ENCODE results near the gene SYNDIG1. TPM values are rescaled to one million over a fixed set of nuclear protein-coding genes. Genes with fewer than 3 reads are reported as not detected.

SYNDIG1 gene
- total RNA-seq, 1 experiment from 2014 or later = not detected

DNA sequence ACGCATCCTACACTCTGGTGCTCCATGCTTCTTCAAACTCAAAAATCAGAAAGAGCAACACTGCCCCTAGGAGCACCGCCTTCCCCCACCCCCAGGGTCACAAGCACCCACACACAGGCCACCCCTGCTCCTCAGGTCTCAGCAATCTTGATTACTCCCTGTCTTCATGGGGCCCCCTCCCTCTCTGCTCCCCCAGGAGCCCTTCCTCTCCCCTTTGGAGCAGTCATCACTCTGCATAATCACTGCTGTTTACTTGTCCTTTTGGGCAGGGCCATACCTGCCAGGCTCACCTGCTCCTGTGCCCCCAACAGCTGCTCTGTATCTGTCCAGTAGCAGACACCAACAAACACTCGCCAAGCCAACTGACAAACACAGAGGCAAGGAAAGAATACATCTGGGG, 7.6 kb upstream of the SYNDIG1 start:
- CTCF ChIA-PET = no interaction called here
- no TSS peak for BruUV-seq (replicated peaks)
- TF ChIP-seq CTCF (IDR thresholded peaks at IDR 0.05; ENCODE audit: unreplicated experiment) = no peak
- Mint-ChIP-seq H3K27me3 (ENCODE audit: unreplicated experiment) (peaks cover 13% of the 10 kb centered on the region), H3K9me3 (ENCODE audit: low read depth, unreplicated experiment) (no peaks in the 10 kb centered on the region), H3K27ac (ENCODE audit: unreplicated experiment) (no peak overlapping the region), H3K36me3 (ENCODE audit: insufficient read depth, unreplicated experiment) (no peaks in the 10 kb centered on the region), H3K4me3 (ENCODE audit: low read depth, unreplicated experiment) (no peak overlapping the region), H3K4me1 (ENCODE audit: low read depth, unreplicated experiment) (no peaks in the 10 kb centered on the region)
- no peak for DNase-seq
- intact Hi-C loops (cut with micrococcal nuclease; ENCODE audit: unreplicated experiment) = no loop called here

DNA sequence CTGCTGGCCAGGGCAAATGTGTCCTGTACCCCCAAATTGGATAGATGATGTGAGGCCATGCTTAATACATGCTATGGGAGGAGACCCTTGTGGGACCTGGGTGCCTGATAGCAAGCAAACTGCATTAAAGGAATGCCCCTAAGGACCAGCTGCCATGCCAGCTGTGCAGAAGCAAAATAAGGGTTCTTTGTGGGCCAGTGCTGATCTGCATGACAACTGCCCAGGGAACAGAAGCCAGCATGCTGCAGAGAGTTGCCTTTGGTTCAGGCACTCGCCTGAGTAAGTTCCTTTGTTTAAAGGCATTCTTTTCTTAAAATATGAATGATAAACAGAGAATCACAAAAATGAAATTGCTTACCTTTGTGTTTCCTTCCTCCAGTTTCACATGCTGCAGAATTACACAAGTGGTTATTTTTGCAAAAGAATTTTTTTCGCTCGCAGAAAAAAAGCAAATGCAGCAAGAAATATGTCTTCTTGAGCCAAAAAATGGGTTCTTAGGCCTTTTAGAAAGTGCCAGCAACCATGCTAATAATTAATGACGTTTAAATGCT, 6.9 kb upstream of the SYNDIG1 start:
- no peak for DNase-seq
- H3K36me3 Mint-ChIP-seq (ENCODE audit: insufficient read depth, unreplicated experiment) = no peaks in the 10 kb centered on the region
- H3K4me3 Mint-ChIP-seq (ENCODE audit: low read depth, unreplicated experiment) = no peak overlapping the region
- BruUV-seq (replicated peaks) = no TSS peak
- intact Hi-C loops (cut with micrococcal nuclease; ENCODE audit: unreplicated experiment) = no loop called here
- no peaks in the 10 kb centered on the region for H3K4me1 Mint-ChIP-seq (ENCODE audit: low read depth, unreplicated experiment)
- no peaks in the 10 kb centered on the region for H3K9me3 Mint-ChIP-seq (ENCODE audit: low read depth, unreplicated experiment)
- H3K27me3 Mint-ChIP-seq (ENCODE audit: unreplicated experiment) = peaks cover 14% of the 10 kb centered on the region
- no peak overlapping the region for H3K27ac Mint-ChIP-seq (ENCODE audit: unreplicated experiment)
- CTCF ChIA-PET = no interaction called here
- TF ChIP-seq CTCF (IDR thresholded peaks at IDR 0.05; ENCODE audit: unreplicated experiment) = no peak

GRCh38 chr20:24465159-24465558, 4.3 kb upstream of the SYNDIG1 start:
- intact Hi-C loops (cut with micrococcal nuclease; ENCODE audit: unreplicated experiment) = no loop called here
- DNase-seq = no peak
- Mint-ChIP-seq H3K4me3 (ENCODE audit: low read depth, unreplicated experiment) (no peak overlapping the region), H3K27me3 (ENCODE audit: unreplicated experiment) (peaks cover 14% of the 10 kb centered on the region), H3K36me3 (ENCODE audit: insufficient read depth, unreplicated experiment) (no peaks in the 10 kb centered on the region), H3K27ac (ENCODE audit: unreplicated experiment) (no peak overlapping the region), H3K4me1 (ENCODE audit: low read depth, unreplicated experiment) (no peaks in the 10 kb centered on the region), H3K9me3 (ENCODE audit: low read depth, unreplicated experiment) (no peaks in the 10 kb centered on the region)
- TF ChIP-seq CTCF (IDR thresholded peaks at IDR 0.05; ENCODE audit: unreplicated experiment) = no peak
- CTCF ChIA-PET = no interaction called here
- no TSS peak for BruUV-seq (replicated peaks)

- peaks cover 14% of the 10 kb centered on the region for H3K27me3 Mint-ChIP-seq (ENCODE audit: unreplicated experiment)
These were observed 3.7 kb upstream of the SYNDIG1 start for GRCh38 chr20:24465730-24466129.

More at GRCh38 chr20:24465730-24466129, 3.7 kb upstream of the SYNDIG1 start:
- CTCF ChIA-PET = no interaction called here
- Mint-ChIP-seq H3K4me3 (ENCODE audit: low read depth, unreplicated experiment) (no peak overlapping the region), H3K36me3 (ENCODE audit: insufficient read depth, unreplicated experiment) (no peaks in the 10 kb centered on the region), H3K9me3 (ENCODE audit: low read depth, unreplicated experiment) (no peaks in the 10 kb centered on the region), H3K27ac (ENCODE audit: unreplicated experiment) (no peak overlapping the region), H3K4me1 (ENCODE audit: low read depth, unreplicated experiment) (no peaks in the 10 kb centered on the region)
- intact Hi-C loops (cut with micrococcal nuclease; ENCODE audit: unreplicated experiment) = no loop called here
- BruUV-seq (replicated peaks) = no TSS peak
- DNase-seq = no peak
- no peak for TF ChIP-seq CTCF (IDR thresholded peaks at IDR 0.05; ENCODE audit: unreplicated experiment)
